Articular chondrocyte of knee joint (primary cell): ENCODE results near the gene GPX6. TPM values are rescaled to one million over a fixed set of nuclear protein-coding genes. Genes with fewer than 3 reads are reported as not detected.

ENCODE experiments used
- total RNA-seq: library from RNA; depleted of rRNA; stranded (reverse); fragments of >200 nt; gene quantifications from 2 replicates; pipeline ENCODE4 v1.2.3, GENCODE V29; 2012

Gene GPX6, protein sequence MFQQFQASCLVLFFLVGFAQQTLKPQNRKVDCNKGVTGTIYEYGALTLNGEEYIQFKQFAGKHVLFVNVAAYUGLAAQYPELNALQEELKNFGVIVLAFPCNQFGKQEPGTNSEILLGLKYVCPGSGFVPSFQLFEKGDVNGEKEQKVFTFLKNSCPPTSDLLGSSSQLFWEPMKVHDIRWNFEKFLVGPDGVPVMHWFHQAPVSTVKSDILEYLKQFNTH
- total RNA-seq, result not detected in 2 replicates

DNA sequence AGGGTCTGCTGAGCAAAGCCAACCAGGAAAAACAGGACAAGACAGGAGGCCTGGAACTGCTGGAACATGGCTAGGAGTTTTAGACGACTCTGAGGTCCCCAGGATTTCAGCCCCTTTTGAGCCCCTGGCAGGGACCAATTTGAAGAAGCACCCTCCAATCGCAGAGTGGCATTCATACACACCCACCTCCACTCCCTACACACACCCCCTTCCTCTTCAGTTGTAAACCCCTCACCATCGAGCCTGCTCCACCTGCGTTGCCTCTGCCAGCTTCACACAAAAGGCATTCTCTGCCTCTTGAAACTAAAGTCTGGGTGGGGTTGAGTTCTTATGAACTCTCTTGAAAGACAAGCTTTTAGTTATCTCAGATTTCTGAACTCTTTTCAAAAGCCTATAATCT is at the start of gene GPX6:
TSS of gene GPX6 (minus strand) at position 118 of the 400 bp plus-strand sequence. CDS start at position 68, 50 bp downstream.

DNA sequence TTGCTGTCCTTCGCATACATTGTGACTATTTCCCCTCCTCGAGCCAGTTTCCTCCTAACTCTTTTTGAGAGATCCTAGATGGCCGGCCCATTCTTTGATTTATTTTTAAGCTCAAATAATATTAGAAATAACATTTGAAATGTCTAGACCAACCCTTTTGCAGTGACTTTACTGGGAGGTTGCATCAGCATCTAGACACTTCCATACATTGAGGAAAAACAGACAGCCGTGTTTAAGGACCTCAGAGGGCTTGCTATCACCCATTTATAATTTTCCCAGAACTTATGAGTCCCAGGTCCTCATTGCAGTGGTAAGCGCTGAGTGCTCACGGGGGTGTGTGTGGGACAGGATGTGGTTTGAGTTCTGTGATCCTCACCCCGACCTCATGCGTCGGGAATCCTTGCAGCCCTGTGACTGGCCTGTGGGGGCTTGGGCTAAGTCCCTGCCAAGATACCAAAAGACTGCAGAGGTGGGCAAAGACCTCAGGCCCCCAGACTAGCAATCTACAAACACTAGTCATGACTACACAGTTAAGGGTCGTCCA is 10.0 kb upstream of the GPX6 start, which contains the start of gene GPX5:
TSS of gene GPX5 (plus strand) at position 386 of the 544 bp plus-strand sequence. CDS start at position 519, 133 bp downstream.

Other genes with a start within 250 kb of the GPX6 start
- gene ZSCAN26, start 248.7 kb downstream of the GPX6 start, total RNA-seq, result 20.1 and 33.6 TPM in 2 replicates
- 4.6 and 6.4 TPM in 2 replicates for gene PGBD1, start 234.2 kb downstream of the GPX6 start, total RNA-seq
- 1.6 and 1.7 TPM in 2 replicates for gene ZSCAN31, start 179.6 kb downstream of the GPX6 start, total RNA-seq
- 4.6 and 5.7 TPM in 2 replicates for gene ZKSCAN3, start 165.8 kb downstream of the GPX6 start, total RNA-seq
- 8.2 and 8.5 TPM in 2 replicates for gene ZSCAN12, start 116.0 kb downstream of the GPX6 start, total RNA-seq
- gene ZSCAN23, start 72.3 kb downstream of the GPX6 start, total RNA-seq, result 2.5 and 5.9 TPM in 2 replicates
- gene GPX5, start 10.1 kb upstream of the GPX6 start, total RNA-seq, result not detected in 2 replicates